T-cell (primary cell): ENCODE data around the gene CLEC10A. TPM values are rescaled to one million over a fixed set of nuclear protein-coding genes. Genes with fewer than 3 reads are reported as not detected.
A peak's percentile ranks its signal among the peaks of the same experiment; 100 is the strongest.

Experiments
- ATAC-seq, 4 experiments: fragments of 200-7000 bp in 3 of 4; fragments of 150-1000 bp in 1 of 4; cut with Tn5 transposase; replicated peaks in 1 of 4; 1 replicate in 3 of 4; 2 replicates in 1 of 4; pipeline ENCODE4 v1.10.0; 2021; ENCODE audit warnings: moderate library complexity in 3 of 4, mild to moderate bottlenecking in 2 of 4, moderate number of reproducible peaks in 1 of 4
- CTCF ChIA-PET, 2 donors: fragments of 300-600 bp; sonication (Branson Sonifier 250); formaldehyde crosslinking; loops; one replicate each; lab custom pipeline; 2022; ENCODE audit warnings: antibody characterized with exemption in 2 of 2; lab: Charles Lee
- POLR2A ChIA-PET, 2 donors: fragments of 300-600 bp; sonication (Branson Sonifier 250); formaldehyde crosslinking; loops; one replicate each; lab custom pipeline; 2022; ENCODE audit warnings: antibody characterized with exemption in 2 of 2; lab: Charles Lee
- DNase-seq, 35 experiments: peaks; one replicate each; pipeline versions ENCODE4 v3.0.0 to v3.0.0-alpha.2; 2013 to 2023
- H3K27ac ChIP-seq: one replicate; pipeline ENCODE4 v1.5.1; 2013; ENCODE audit warnings: low read length
- H3K27me3 ChIP-seq, 2 experiments: replicated peaks in 1 of 2; 1 replicate in 1 of 2; 2 replicates in 1 of 2; pipeline versions ENCODE4 v1.6.1 to v1.7.0; 2013; ENCODE audit warnings: low read length in 1 of 2, mixed read lengths in 1 of 2; ENCODE audit not compliant: control insufficient read depth in 2 of 2, insufficient read depth in 2 of 2; ENCODE audit errors: extremely low read depth in 1 of 2
- H3K36me3 ChIP-seq, 2 donors: 1 replicate in 1 of 2; 2 replicates in 1 of 2; pipeline versions ENCODE4 v1.6.1 to v1.7.0; 2013; ENCODE audit warnings: low read length in 1 of 2; ENCODE audit not compliant: control insufficient read depth in 2 of 2, insufficient read depth in 1 of 2; ENCODE audit errors: extremely low read depth in 1 of 2
- H3K4me1 ChIP-seq, 2 experiments: 1 replicate in 1 of 2; 2 replicates in 1 of 2; pipeline versions ENCODE4 v1.6.1 to v1.7.0; 2013; ENCODE audit warnings: low read length in 2 of 2, mixed read lengths in 1 of 2; ENCODE audit not compliant: insufficient read depth in 2 of 2, control insufficient read depth in 1 of 2; ENCODE audit errors: extremely low read depth in 1 of 2
- H3K4me3 ChIP-seq, 2 donors: 1 replicate in 1 of 2; 2 replicates in 1 of 2; pipeline versions ENCODE4 v1.5.1 to v1.7.0; 2013; ENCODE audit warnings: mild to moderate bottlenecking in 2 of 2, low read length in 1 of 2, moderate library complexity in 1 of 2; ENCODE audit not compliant: control insufficient read depth in 1 of 2; ENCODE audit errors: extremely low read depth in 1 of 2
- H3K9me3 ChIP-seq: 2 replicates; pipeline ENCODE4 v1.7.0; 2013
- H3K27ac Mint-ChIP-seq, 2 donors: one replicate each; pipeline ENCODE4 v1.8.0; 2020 to 2021; ENCODE audit warnings: mild to moderate bottlenecking in 2 of 2, mixed read lengths in 2 of 2
- H3K27me3 Mint-ChIP-seq, 2 donors: one replicate each; pipeline ENCODE4 v1.8.0; 2021 to 2022; ENCODE audit warnings: mixed read lengths in 2 of 2
- H3K36me3 Mint-ChIP-seq: one replicate; pipeline ENCODE4 v1.8.0; 2021; ENCODE audit warnings: mixed read lengths
- H3K4me1 Mint-ChIP-seq, 3 donors: one replicate each; pipeline ENCODE4 v1.8.0; 2020 to 2022; ENCODE audit warnings: mixed read lengths in 3 of 3, mild to moderate bottlenecking in 1 of 3
- H3K4me3 Mint-ChIP-seq, 3 donors: one replicate each; pipeline ENCODE4 v1.8.0; 2020 to 2022; ENCODE audit warnings: mild to moderate bottlenecking in 3 of 3, mixed read lengths in 3 of 3, moderate library complexity in 3 of 3
- H3K9me3 Mint-ChIP-seq, 3 donors: one replicate each; pipeline ENCODE4 v1.8.0; 2020 to 2022; ENCODE audit warnings: mixed read lengths in 3 of 3
- WGBS: methylation state at CpG from one replicate; pipeline ENCODE4 v1.1.5; 2013; ENCODE audit warnings: missing lambda C conversion rate; ENCODE audit not compliant: insufficient coverage; 5-methylcytosine and 5-hydroxymethylcytosine counted together
- total RNA-seq, 35 experiments: library from RNA in 6 of 35; stranded (reverse) in 6 of 35; fragments of 120-200 nt in 1 of 35; gene quantifications; one replicate each; pipeline versions ENCODE4 v1.2.1 to v1.2.4 and lab custom pipeline; 2013 to 2026

The CLEC10A gene
- total RNA-seq, 5 donors from 2014 or later (not counting 1 experiment from before 2014, with no cell fraction given): not detected

- DNase-seq: peak in 8 of 35 experiments; percentile 19 to 60 (median 36)
- POLR2A ChIA-PET: no interaction called here
Observed at GRCh38 chr17:7041607-7042500, 38.2 kb downstream of the CLEC10A start.

GRCh38 chr17:7039832-7040231 lies 40.2 kb downstream of the CLEC10A start:
- ATAC-seq: no peak
- H3K4me3 ChIP-seq: no peak overlapping the region
- no peaks in the 10 kb centered on the region for H3K27me3 Mint-ChIP-seq
- H3K27me3 ChIP-seq: peaks cover 0 to 19% of the 10 kb centered on the region in 2 experiments
- peak overlapping the region; percentile 64 to 76 for H3K27ac Mint-ChIP-seq
- H3K36me3 Mint-ChIP-seq: no peaks in the 10 kb centered on the region
- peaks cover 26 to 67% of the 10 kb centered on the region in 2 experiments for H3K4me1 ChIP-seq
- H3K4me3 Mint-ChIP-seq: peak overlapping the region in 1 of 3 donors; percentile 5
- 67% methylated on average over 1 of the region's 5 CpGs for WGBS
- H3K36me3 ChIP-seq: no peaks in the 10 kb centered on the region
- H3K9me3 Mint-ChIP-seq: no peaks in the 10 kb centered on the region
- CTCF ChIA-PET: interaction anchor here in 1 of 2 donors (1.0 kb wide), 1 partner anchor 35 kb away, joined by 3 read pairs; no protein-coding TSS in a partner anchor
- POLR2A ChIA-PET: no interaction called here
- peaks cover 42 to 54% (median 48%) of the 10 kb centered on the region in 3 donors for H3K4me1 Mint-ChIP-seq
- no peaks in the 10 kb centered on the region for H3K9me3 ChIP-seq
- H3K27ac ChIP-seq: no peak overlapping the region
- DNase-seq: peak in 1 of 35 experiments; percentile 40

More at GRCh38 chr17:7041607-7042500, 38.2 kb downstream of the CLEC10A start:
- H3K4me1 ChIP-seq: peaks cover 26 to 61% of the 10 kb centered on the region in 2 experiments
- Mint-ChIP-seq H3K9me3 (no peaks in the 10 kb centered on the region), H3K4me1 (peaks cover 38 to 51% (median 42%) of the 10 kb centered on the region in 3 donors), H3K36me3 (no peaks in the 10 kb centered on the region), H3K27ac (peak overlapping the region; percentile 74 to 80), H3K27me3 (no peaks in the 10 kb centered on the region), H3K4me3 (peak overlapping the region; percentile 65 to 79 (median 74))
- 21% methylated on average over 40 of the region's 43 CpGs for WGBS
- peak; percentile 8 to 22 (median 16) for ATAC-seq
- H3K9me3 ChIP-seq: no peaks in the 10 kb centered on the region
- H3K27ac ChIP-seq: peak overlapping the region; percentile 76
- H3K27me3 ChIP-seq: peaks cover 0 to 19% of the 10 kb centered on the region in 2 experiments
- CTCF ChIA-PET: interaction anchor here in 1 of 2 donors (0.6 to 1.0 kb wide), 2 partner anchors 17 to 240 kb away, joined by 5 read pairs; partner anchors contain the start of gene SLC2A4
- H3K4me3 ChIP-seq: peak overlapping the region; percentile 5 to 56
- H3K36me3 ChIP-seq: no peaks in the 10 kb centered on the region

GRCh38 chr17:7038025-7038862 lies 41.8 kb downstream of the CLEC10A start:
- H3K27ac ChIP-seq: no peak overlapping the region
- peaks cover 31 to 71% of the 10 kb centered on the region in 2 experiments for H3K4me1 ChIP-seq
- Mint-ChIP-seq H3K27ac (peak overlapping the region; percentile 61 to 79), H3K27me3 (no peaks in the 10 kb centered on the region), H3K36me3 (no peaks in the 10 kb centered on the region), H3K4me3 (peak overlapping the region in 2 of 3 donors; percentile 31 to 39), H3K4me1 (peaks cover 52 to 64% (median 56%) of the 10 kb centered on the region in 3 donors), H3K9me3 (no peaks in the 10 kb centered on the region)
- DNase-seq: no peak
- no peaks in the 10 kb centered on the region for H3K36me3 ChIP-seq
- ChIA-PET POLR2A (no interaction called here), CTCF (interaction anchor here (0.6 to 1.5 kb wide), 2 partner anchors 8 to 207 kb away, joined by 4 to 13 read pairs; no protein-coding TSS in a partner anchor)
- H3K27me3 ChIP-seq: peaks cover 0 to 7% of the 10 kb centered on the region in 2 experiments
- no peak overlapping the region for H3K4me3 ChIP-seq
- H3K9me3 ChIP-seq: no peaks in the 10 kb centered on the region
- WGBS: 89% methylated on average over 18 of the region's 19 CpGs
- ATAC-seq: no peak

- DNase-seq (peak; percentile 95 to 99 (median 98)), ATAC-seq (peak; percentile 89 to 94 (median 90))
- Mint-ChIP-seq H3K4me1 (peaks cover 54 to 66% (median 59%) of the 10 kb centered on the region in 3 donors), H3K9me3 (no peaks in the 10 kb centered on the region), H3K4me3 (peak within 1 kb of the TSS; percentile 87 to 92 (median 92)), H3K36me3 (no peaks in the 10 kb centered on the region), H3K27ac (peak within 1 kb of the TSS; percentile 93 to 97), H3K27me3 (no peaks in the 10 kb centered on the region)
- Histone ChIP-seq H3K36me3 (no peaks in the 10 kb centered on the region), H3K9me3 (no peaks in the 10 kb centered on the region), H3K27me3 (no peaks in the 10 kb centered on the region), H3K27ac (peak within 1 kb of the TSS; percentile 93), H3K4me3 (peak within 1 kb of the TSS; percentile 64 to 98), H3K4me1 (peaks cover 38 to 73% of the 10 kb centered on the region in 2 experiments)
- under 1% methylated on average over 35 of the region's 52 CpGs for WGBS
- POLR2A ChIA-PET: interaction anchor here (0.5 to 1.2 kb wide), 8 partner anchors 10 to 615 kb away, joined by 3 to 6 read pairs (median 4); partner anchors contain the start of gene ATP1B2 (in 1 of the 2)
- CTCF ChIA-PET: interaction anchor here (0.5 to 2.0 kb wide), 11 partner anchors 10 to 1841 kb away, joined by 3 to 19 read pairs (median 4); partner anchors contain the start of gene RNASEK (in 1 of the 2)
Observed at GRCh38 chr17:7035591-7036368, 44.3 kb downstream of the CLEC10A start, which contains the start of gene SLC16A13. Gene SLC16A13 (plus strand): TSS chr17:7036015. CDS start chr17:7036383, 368 bp downstream.

- Mint-ChIP-seq H3K9me3 (no peaks in the 10 kb centered on the region), H3K4me1 (peaks cover 61 to 73% (median 66%) of the 10 kb centered on the region in 3 donors), H3K4me3 (peak overlapping the region; percentile 87 to 92 (median 92)), H3K27me3 (no peaks in the 10 kb centered on the region), H3K27ac (peak overlapping the region; percentile 93 to 97), H3K36me3 (no peaks in the 10 kb centered on the region)
- peak overlapping the region; percentile 64 to 98 for H3K4me3 ChIP-seq
- H3K27ac ChIP-seq: peak overlapping the region; percentile 93
- H3K4me1 ChIP-seq: peaks cover 42 to 80% of the 10 kb centered on the region in 2 experiments
- peak; percentile 38 to 65 (median 53) for ATAC-seq
- POLR2A ChIA-PET: interaction anchor here (0.6 to 1.2 kb wide), 5 partner anchors 11 to 615 kb away, joined by 3 to 6 read pairs (median 4); partner anchors contain the start of gene ATP1B2 (in 1 of the 2)
- H3K27me3 ChIP-seq: no peaks in the 10 kb centered on the region
- WGBS: 0% methylated on average over 5 of the region's 7 CpGs
- CTCF ChIA-PET: interaction anchor here in 1 of 2 donors (0.5 to 2.0 kb wide), 9 partner anchors 11 to 1841 kb away, joined by 3 to 19 read pairs (median 4); partner anchors contain the start of gene RNASEK
- no peaks in the 10 kb centered on the region for H3K9me3 ChIP-seq
- peak in 9 of 35 experiments; percentile 21 to 72 (median 40) for DNase-seq
- no peaks in the 10 kb centered on the region for H3K36me3 ChIP-seq
Observed at GRCh38 chr17:7034955-7035590, 45.0 kb downstream of the CLEC10A start.
